Astrocyte (in vitro differentiated cells and primary cell): Measurements from ENCODE around the gene MICAL3. TPM values are rescaled to one million over a fixed set of nuclear protein-coding genes. Genes with fewer than 3 reads are reported as not detected.

Source experiments
- DNase-seq: peaks from one replicate; pipeline ENCODE4 v3.0.0-alpha.2; 2010; ENCODE audit warnings: low read depth
- FAIRE-seq: peaks from 2 replicates; lab custom pipeline; 2011; peaks lifted over from hg19 to GRCh38; lab: Jason Lieb, UNC
- H2AFZ ChIP-seq: 2 replicates; pipeline ENCODE4 v1.6.0; 2012; ENCODE audit warnings: low read depth, low read length, inconsistent platforms
- H3K27ac ChIP-seq: 2 replicates; pipeline ENCODE4 v1.5.1; 2011; ENCODE audit warnings: low read depth, low read length, inconsistent platforms
- H3K27me3 ChIP-seq: 2 replicates; pipeline ENCODE4 v1.6.0; 2011; ENCODE audit warnings: low read length, inconsistent platforms; ENCODE audit not compliant: insufficient read depth
- H3K36me3 ChIP-seq: 2 replicates; pipeline ENCODE4 v1.5.1; 2011; ENCODE audit warnings: low read length, inconsistent platforms; ENCODE audit not compliant: insufficient read depth
- H3K4me1 ChIP-seq: 2 replicates; pipeline ENCODE4 v1.5.1; 2011; ENCODE audit warnings: low read length, inconsistent platforms; ENCODE audit not compliant: insufficient read depth
- H3K4me2 ChIP-seq: 2 replicates; pipeline ENCODE4 v1.6.0; 2012; ENCODE audit warnings: low read length, inconsistent platforms
- H3K4me3 ChIP-seq: 2 replicates; pipeline ENCODE4 v1.5.1; 2011; ENCODE audit warnings: low read depth, mild to moderate bottlenecking, low read length, inconsistent platforms; ENCODE audit not compliant: insufficient read depth
- H3K79me2 ChIP-seq: 2 replicates; pipeline ENCODE4 v1.6.0; 2012; ENCODE audit warnings: mild to moderate bottlenecking, low read length, inconsistent platforms; ENCODE audit not compliant: insufficient read depth
- H3K9ac ChIP-seq: 2 replicates; pipeline ENCODE4 v1.6.0; 2012; ENCODE audit warnings: mild to moderate bottlenecking, low read length, inconsistent platforms
- H3K9me3 ChIP-seq: 2 replicates; pipeline ENCODE4 v1.5.1; 2012; ENCODE audit warnings: low read depth, mild to moderate bottlenecking, low read length, inconsistent platforms; ENCODE audit not compliant: insufficient read depth
- H4K20me1 ChIP-seq: 2 replicates; pipeline ENCODE4 v1.6.0; 2012; ENCODE audit warnings: low read length, inconsistent platforms; ENCODE audit not compliant: insufficient read depth
- H3K27ac Mint-ChIP-seq: one replicate; pipeline ENCODE4 v1.8.0; 2021; ENCODE audit warnings: mild to moderate bottlenecking, mixed read lengths; ENCODE audit not compliant: unreplicated experiment
- H3K27me3 Mint-ChIP-seq: one replicate; pipeline ENCODE4 v1.8.0; 2021; ENCODE audit warnings: low read depth, mixed read lengths; ENCODE audit not compliant: unreplicated experiment
- H3K36me3 Mint-ChIP-seq: one replicate; pipeline ENCODE4 v1.8.0; 2021; ENCODE audit warnings: low read depth, mixed read lengths; ENCODE audit not compliant: unreplicated experiment
- H3K4me1 Mint-ChIP-seq: one replicate; pipeline ENCODE4 v1.8.0; 2021; ENCODE audit warnings: low read depth, mixed read lengths; ENCODE audit not compliant: unreplicated experiment
- H3K4me3 Mint-ChIP-seq: one replicate; pipeline ENCODE4 v1.8.0; 2021; ENCODE audit warnings: mild to moderate bottlenecking, moderate library complexity, mixed read lengths; ENCODE audit not compliant: unreplicated experiment
- H3K9me3 Mint-ChIP-seq: one replicate; pipeline ENCODE4 v1.8.0; 2021; ENCODE audit warnings: mild to moderate bottlenecking, mixed read lengths; ENCODE audit not compliant: unreplicated experiment
- EZH2 ChIP-seq: IDR thresholded peaks from 2 replicates; pipeline ENCODE4 v1.6.1; 2012; ENCODE audit warnings: mild to moderate bottlenecking, low read length, inconsistent platforms; ENCODE audit not compliant: insufficient read depth
- total RNA-seq: library from RNA; stranded (reverse); gene quantifications from 2 replicates; pipeline ENCODE4 v1.2.1, GENCODE V29; 2021
- TF ChIP-seq, protein P1 (sequence below): IDR thresholded peaks from 2 replicates; pipeline ENCODE4 v1.5.1; 2011; ENCODE audit warnings: low read depth, mild to moderate bottlenecking, inconsistent platforms, low read length, moderate library complexity; ENCODE audit not compliant: insufficient read depth

Gene MICAL3
- total RNA-seq, 1 donor from 2014 or later: 113 TPM

DNA sequence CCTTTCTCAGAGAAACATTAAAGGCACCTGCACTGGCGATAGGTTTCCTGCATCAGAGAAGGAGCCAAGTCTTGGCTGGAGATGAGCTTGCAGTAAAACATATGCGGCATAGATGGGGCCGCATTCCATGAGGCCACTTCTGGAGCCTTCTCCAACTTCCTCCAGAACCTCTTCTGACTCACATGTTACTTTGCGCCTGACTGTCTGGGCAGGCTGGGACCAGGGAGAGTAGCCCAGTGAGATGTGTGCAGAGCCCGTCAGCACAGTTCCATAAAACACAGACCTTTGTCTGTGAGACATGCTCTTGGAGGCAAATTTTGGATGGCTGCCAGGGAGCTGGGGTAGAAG is 194.7 kb downstream of the MICAL3 start:
- Histone ChIP-seq H4K20me1 (peaks cover 6% of the 10 kb centered on the region), H3K4me2 (peak overlapping the region; percentile 5), H3K9ac (no peak overlapping the region), H2AFZ (no peak overlapping the region), H3K27ac (peak overlapping the region; percentile 5), H3K36me3 (peaks cover 6% of the 10 kb centered on the region), H3K4me3 (no peak overlapping the region), H3K79me2 (no peaks in the 10 kb centered on the region), H3K4me1 (no peaks in the 10 kb centered on the region), H3K9me3 (no peaks in the 10 kb centered on the region), H3K27me3 (no peaks in the 10 kb centered on the region)
- peak; percentile 25 for DNase-seq
- FAIRE-seq: no peak
- H3K9me3 Mint-ChIP-seq: no peaks in the 10 kb centered on the region
- H3K4me3 Mint-ChIP-seq: peak overlapping the region; percentile 46
- H3K27me3 Mint-ChIP-seq: no peaks in the 10 kb centered on the region
- H3K36me3 Mint-ChIP-seq: peaks cover 9% of the 10 kb centered on the region
- H3K27ac Mint-ChIP-seq: peak overlapping the region; percentile 12
- H3K4me1 Mint-ChIP-seq: peaks cover 10% of the 10 kb centered on the region
- TF ChIP-seq, protein P1, sequence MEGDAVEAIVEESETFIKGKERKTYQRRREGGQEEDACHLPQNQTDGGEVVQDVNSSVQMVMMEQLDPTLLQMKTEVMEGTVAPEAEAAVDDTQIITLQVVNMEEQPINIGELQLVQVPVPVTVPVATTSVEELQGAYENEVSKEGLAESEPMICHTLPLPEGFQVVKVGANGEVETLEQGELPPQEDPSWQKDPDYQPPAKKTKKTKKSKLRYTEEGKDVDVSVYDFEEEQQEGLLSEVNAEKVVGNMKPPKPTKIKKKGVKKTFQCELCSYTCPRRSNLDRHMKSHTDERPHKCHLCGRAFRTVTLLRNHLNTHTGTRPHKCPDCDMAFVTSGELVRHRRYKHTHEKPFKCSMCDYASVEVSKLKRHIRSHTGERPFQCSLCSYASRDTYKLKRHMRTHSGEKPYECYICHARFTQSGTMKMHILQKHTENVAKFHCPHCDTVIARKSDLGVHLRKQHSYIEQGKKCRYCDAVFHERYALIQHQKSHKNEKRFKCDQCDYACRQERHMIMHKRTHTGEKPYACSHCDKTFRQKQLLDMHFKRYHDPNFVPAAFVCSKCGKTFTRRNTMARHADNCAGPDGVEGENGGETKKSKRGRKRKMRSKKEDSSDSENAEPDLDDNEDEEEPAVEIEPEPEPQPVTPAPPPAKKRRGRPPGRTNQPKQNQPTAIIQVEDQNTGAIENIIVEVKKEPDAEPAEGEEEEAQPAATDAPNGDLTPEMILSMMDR: no peak
- no peak for TF ChIP-seq EZH2

DNA sequence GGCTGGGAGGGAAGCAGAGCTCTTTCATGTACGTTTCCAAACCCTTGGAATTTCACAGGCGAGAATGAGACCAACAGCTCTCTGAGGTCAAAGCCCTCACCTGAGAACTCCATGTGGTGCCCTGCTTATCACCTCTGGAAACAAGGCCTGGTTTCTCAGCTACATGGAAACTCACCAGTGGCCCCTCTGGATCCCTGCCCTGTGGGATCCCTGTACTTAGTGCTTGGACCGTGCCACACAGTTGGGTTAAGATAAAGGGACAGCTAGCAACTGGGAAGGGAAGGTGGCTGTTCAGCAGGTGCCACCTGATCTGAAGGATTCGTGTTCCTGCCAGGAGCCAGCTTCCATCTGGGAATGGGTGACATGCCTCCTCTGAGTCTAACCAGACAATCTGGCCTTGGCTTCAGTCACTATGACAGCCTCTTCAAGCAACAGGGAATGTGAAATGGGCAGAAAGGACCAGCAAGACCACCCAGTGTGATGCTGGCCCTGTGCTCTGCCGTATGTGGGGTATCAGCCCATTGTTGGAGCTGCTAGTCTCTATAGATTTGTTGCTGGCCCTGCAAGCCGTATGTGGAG is 195.8 kb downstream of the MICAL3 start:
- DNase-seq (no peak), FAIRE-seq (no peak)
- Histone ChIP-seq H3K4me2 (no peak overlapping the region), H3K27ac (no peak overlapping the region), H3K9ac (no peak overlapping the region), H4K20me1 (peaks cover 6% of the 10 kb centered on the region), H3K36me3 (peaks cover 2% of the 10 kb centered on the region), H3K27me3 (no peaks in the 10 kb centered on the region), H2AFZ (no peak overlapping the region), H3K9me3 (no peaks in the 10 kb centered on the region), H3K4me1 (no peaks in the 10 kb centered on the region), H3K79me2 (no peaks in the 10 kb centered on the region), H3K4me3 (no peak overlapping the region)
- no peak for TF ChIP-seq EZH2
- TF ChIP-seq, protein P1: no peak
- H3K27me3 Mint-ChIP-seq: no peaks in the 10 kb centered on the region
- H3K4me1 Mint-ChIP-seq: peaks cover 10% of the 10 kb centered on the region
- no peaks in the 10 kb centered on the region for H3K9me3 Mint-ChIP-seq
- peaks cover 11% of the 10 kb centered on the region for H3K36me3 Mint-ChIP-seq
- no peak overlapping the region for H3K4me3 Mint-ChIP-seq
- no peak overlapping the region for H3K27ac Mint-ChIP-seq

DNA sequence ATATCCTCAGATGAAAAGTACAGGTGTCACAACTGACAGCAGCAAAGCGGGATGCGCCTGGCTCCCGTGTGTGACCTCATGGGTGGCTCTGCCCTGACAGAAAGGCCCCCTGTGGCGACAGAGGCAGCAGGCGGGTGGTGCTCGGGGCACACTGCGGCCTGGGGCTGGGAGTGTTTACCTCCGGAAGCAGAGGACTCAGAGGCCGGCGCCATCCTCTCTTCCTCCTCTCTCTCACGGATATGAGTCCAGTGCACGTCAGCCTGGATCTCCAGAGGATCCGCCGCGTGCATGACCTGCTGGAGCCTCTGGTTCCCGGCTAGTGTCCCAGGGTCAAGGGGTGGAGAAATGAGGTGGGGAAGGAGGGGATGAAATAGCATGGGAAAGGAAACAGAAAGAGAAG is 196.9 kb downstream of the MICAL3 start:
- no peak for TF ChIP-seq EZH2
- TF ChIP-seq, protein P1: no peak
- DNase-seq (no peak), FAIRE-seq (no peak)
- Mint-ChIP-seq H3K4me3 (no peak overlapping the region), H3K27ac (peak overlapping the region; percentile 72), H3K27me3 (no peaks in the 10 kb centered on the region), H3K4me1 (peaks cover 10% of the 10 kb centered on the region), H3K36me3 (peaks cover 11% of the 10 kb centered on the region), H3K9me3 (no peaks in the 10 kb centered on the region)
- Histone ChIP-seq H3K27ac (no peak overlapping the region), H3K4me1 (no peaks in the 10 kb centered on the region), H3K4me3 (no peak overlapping the region), H3K27me3 (no peaks in the 10 kb centered on the region), H3K4me2 (no peak overlapping the region), H4K20me1 (peaks cover 6% of the 10 kb centered on the region), H3K36me3 (peaks cover 2% of the 10 kb centered on the region), H3K9ac (no peak overlapping the region), H3K79me2 (no peaks in the 10 kb centered on the region), H2AFZ (no peak overlapping the region), H3K9me3 (no peaks in the 10 kb centered on the region)
